Measurements from ENCODE around the gene CDC45.

CDC45 gene

DNA sequence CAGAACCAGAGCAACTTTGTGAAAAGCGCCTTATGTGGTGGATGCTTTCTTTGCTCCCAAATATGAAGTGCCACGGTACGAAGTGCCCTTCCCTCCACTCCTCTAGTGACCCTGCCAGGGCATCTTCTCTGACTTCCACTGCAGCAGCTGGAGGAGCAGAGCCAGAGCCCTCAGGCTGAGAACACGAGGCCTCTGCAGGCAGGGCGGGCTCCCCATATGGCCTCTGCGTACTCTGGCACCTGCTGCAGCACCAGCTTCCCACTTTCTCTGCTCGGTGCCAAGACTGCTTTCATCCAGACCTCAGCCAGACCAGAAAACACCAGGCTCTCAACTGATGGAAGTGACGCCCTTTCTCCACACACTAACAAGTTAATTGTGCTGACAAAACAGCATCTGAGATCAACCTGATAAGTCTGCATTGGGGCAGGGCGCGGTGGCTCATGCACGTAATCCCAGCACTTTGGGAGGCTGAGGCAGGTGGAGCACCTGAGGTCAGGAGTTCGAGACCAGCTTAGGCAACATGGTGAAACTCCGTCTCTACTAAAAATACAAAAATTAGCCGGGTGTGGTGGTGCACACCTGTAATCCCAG lies 13.5 kb upstream of the CDC45 start:
- TF ChIP-seq, protein P1, sequence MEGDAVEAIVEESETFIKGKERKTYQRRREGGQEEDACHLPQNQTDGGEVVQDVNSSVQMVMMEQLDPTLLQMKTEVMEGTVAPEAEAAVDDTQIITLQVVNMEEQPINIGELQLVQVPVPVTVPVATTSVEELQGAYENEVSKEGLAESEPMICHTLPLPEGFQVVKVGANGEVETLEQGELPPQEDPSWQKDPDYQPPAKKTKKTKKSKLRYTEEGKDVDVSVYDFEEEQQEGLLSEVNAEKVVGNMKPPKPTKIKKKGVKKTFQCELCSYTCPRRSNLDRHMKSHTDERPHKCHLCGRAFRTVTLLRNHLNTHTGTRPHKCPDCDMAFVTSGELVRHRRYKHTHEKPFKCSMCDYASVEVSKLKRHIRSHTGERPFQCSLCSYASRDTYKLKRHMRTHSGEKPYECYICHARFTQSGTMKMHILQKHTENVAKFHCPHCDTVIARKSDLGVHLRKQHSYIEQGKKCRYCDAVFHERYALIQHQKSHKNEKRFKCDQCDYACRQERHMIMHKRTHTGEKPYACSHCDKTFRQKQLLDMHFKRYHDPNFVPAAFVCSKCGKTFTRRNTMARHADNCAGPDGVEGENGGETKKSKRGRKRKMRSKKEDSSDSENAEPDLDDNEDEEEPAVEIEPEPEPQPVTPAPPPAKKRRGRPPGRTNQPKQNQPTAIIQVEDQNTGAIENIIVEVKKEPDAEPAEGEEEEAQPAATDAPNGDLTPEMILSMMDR (IDR thresholded peaks at IDR 0.05; ENCODE audit: borderline replicate concordance, insufficient read depth, low read depth, low read length): no peak
- no peak overlapping the region for H3K4me3 ChIP-seq (ENCODE audit: low read depth, low read length)

DNA sequence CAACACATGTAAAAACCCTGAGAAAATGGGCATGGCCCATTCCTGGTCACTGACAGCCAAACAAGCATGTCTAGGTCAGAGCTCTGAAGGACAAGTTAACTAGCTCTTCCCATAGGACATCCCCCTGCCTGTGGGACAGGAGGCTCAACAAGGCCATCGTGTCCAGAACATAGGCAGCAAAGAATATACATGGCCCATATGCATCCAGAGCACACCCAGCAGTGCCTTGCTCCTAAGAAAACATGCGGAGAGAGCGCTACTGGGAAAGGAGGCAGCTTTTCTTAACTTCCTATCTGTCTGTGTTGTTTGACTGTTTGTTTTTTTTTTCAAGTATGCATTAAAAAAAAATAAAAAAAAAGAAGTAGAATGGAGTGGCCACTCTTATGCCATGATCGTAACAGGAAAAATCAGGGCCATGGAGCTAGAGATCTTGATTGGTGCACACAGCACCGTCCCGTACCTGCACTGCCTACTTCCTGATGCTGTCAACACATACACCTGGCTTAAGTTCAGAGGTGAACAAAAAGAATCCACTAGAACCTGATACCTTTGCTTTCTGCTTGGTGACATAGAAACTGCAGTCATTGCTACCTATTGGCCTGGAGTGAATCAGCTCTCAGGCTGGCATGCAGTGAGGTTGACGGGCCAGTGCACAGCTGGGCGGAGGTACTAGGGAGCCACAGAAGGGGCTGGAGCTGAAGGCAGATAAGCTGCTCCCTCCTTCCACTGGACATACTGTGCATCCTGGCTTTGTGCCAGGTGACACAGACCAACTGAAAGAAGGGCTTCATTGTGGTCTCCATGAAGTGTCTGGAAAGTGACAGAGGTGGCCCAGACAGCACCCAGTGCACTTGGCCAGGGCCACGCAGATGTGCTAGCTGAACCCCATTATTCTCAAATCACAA lies 12.6 kb upstream of the CDC45 start:
- H3K4me3 ChIP-seq (ENCODE audit: low read depth, low read length): no peak overlapping the region
- TF ChIP-seq, protein P1 (IDR thresholded peaks at IDR 0.05; ENCODE audit: borderline replicate concordance, insufficient read depth, low read depth, low read length): no peak

DNA sequence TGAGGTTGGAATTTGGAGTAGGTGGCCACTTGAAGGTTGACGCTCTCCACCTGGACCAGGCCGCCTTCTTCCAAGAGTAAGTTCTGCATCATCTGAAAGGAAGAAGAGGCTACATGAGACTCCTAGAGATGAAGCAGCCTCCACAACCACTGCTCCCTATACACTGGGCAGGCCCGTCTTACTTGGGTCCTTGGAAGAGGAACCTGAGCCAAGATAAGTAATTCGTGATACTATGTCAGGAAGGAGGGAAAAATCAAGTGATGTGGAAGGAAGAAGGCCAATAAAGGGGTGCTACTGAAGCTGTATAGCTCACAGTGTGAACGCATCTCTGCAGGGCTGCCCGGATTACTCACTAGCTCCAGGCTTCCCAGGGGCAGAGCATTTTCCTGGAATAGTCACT lies 11.8 kb upstream of the CDC45 start:
- no peak overlapping the region for H3K4me3 ChIP-seq (ENCODE audit: low read depth, low read length)
- TF ChIP-seq, protein P1 (IDR thresholded peaks at IDR 0.05; ENCODE audit: borderline replicate concordance, insufficient read depth, low read depth, low read length): no peak

DNA sequence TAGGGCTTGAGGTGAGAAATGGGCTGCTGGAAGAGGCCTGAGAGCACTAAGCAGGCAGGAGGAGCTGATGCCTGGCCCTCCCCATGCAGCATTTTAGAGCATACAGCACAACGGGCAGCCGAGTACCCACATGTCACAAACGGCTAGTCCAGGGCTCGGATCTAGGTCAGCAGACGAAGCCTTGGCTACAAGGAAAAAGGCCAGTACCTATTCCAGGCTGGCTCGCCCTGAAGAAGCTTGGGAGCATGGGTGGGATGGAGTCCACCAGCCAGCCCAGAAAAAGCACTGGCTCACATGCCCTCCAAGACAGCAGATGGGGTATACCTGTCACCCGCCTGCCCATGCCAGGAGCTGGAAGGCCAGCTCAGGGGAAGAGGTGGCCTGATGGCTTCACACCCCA lies 10.3 kb upstream of the CDC45 start:
- TF ChIP-seq, protein P1 (IDR thresholded peaks at IDR 0.05; ENCODE audit: borderline replicate concordance, insufficient read depth, low read depth, low read length): no peak
- no peak overlapping the region for H3K4me3 ChIP-seq (ENCODE audit: low read depth, low read length)

DNA sequence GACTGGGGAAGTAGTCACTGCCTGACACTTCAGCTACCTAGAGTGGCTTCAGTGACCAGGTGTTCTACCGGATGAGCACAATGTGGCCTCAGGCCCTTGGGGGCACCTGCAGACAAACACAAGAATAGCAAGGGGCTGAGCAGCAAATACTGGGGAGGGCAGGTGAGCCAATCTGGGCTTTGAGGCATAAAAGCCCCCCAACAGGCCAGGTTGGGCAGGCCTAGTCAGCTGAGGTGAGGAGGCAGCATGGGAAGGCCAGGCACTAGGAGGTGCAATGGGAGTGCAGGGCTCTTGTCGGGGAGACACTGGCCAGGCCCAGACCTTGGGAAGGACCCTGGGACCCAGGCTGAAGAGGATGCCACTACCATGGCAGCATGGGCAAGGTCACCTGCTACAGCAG lies 9.7 kb upstream of the CDC45 start:
- TF ChIP-seq, protein P1 (IDR thresholded peaks at IDR 0.05; ENCODE audit: borderline replicate concordance, insufficient read depth, low read depth, low read length): no peak
- no peak overlapping the region for H3K4me3 ChIP-seq (ENCODE audit: low read depth, low read length)

DNA sequence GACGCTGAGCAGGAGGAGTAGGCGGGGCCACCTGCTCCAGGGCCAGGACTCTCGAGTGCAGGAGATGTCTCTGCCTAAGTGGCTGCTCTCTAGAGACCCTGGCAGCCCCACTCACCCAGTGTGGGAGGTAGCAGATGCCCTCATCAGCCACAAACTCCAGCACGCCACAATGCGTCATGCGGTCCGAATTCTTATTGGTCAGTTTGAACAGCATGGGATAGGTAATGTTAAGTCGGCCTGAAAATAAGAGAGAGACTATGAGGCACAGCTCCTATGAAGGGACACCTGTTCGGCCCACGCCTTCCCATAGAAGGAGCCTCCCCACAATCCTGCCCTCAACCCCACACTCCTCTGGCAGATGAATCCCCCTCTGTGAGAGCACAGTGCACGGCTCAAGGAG lies 8.1 kb upstream of the CDC45 start:
- TF ChIP-seq, protein P1 (IDR thresholded peaks at IDR 0.05; ENCODE audit: borderline replicate concordance, insufficient read depth, low read depth, low read length): no peak
- H3K4me3 ChIP-seq (ENCODE audit: low read depth, low read length): no peak overlapping the region

DNA sequence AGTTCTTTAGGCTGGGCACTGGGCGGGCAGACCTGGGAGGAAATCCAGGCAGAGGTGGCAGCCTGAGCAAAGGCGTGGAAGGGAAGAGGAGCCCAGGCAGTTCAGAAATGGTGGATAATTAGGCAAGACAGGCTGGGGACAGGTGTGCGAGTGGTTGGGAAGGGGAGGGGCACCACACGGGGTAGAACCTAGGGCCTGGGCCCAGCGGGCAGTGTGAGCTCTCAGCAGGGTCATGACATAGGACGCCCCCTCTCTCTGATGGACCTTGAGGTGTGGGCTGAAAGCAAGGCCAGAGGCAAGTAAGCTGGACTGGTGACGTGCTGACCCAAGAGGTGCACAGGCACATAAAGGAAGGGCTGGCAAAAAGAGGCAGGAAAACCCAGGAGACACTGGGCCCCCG lies 7.5 kb upstream of the CDC45 start:
- TF ChIP-seq, protein P1 (IDR thresholded peaks at IDR 0.05; ENCODE audit: borderline replicate concordance, insufficient read depth, low read depth, low read length): no peak
- H3K4me3 ChIP-seq (ENCODE audit: low read depth, low read length): no peak overlapping the region

All from GM12875 (cell line).